Measurements from ENCODE around the gene PLA2G6.
"Not testable (repeated sequence)": the region's sequence is repeated elsewhere in the genome, so short reads cannot be mapped to it uniquely, and the experiment has no call there.

- not testable (repeated sequence) for TF ChIP-seq ZNF610 (tag by site-specific recombination; IDR thresholded peaks at IDR 0.05; ENCODE audit: borderline replicate concordance); CTCF (tag by site-specific recombination; IDR thresholded peaks at IDR 0.05); TCF7L2 (IDR thresholded peaks at IDR 0.05; ENCODE audit: borderline replicate concordance, low read depth, low read length); PRDM4 (tag by site-specific recombination; IDR thresholded peaks at IDR 0.05); MZF1 (tag by site-specific recombination; IDR thresholded peaks at IDR 0.05; ENCODE audit: borderline replicate concordance); ZBTB26 (tag by site-specific recombination; optimal IDR thresholded peaks at IDR 0.05); TRIM28 (IDR thresholded peaks at IDR 0.05; ENCODE audit: borderline replicate concordance, low read length); ZNF280C (tag by site-specific recombination; IDR thresholded peaks at IDR 0.05)
- TF ChIP-seq, protein P1, sequence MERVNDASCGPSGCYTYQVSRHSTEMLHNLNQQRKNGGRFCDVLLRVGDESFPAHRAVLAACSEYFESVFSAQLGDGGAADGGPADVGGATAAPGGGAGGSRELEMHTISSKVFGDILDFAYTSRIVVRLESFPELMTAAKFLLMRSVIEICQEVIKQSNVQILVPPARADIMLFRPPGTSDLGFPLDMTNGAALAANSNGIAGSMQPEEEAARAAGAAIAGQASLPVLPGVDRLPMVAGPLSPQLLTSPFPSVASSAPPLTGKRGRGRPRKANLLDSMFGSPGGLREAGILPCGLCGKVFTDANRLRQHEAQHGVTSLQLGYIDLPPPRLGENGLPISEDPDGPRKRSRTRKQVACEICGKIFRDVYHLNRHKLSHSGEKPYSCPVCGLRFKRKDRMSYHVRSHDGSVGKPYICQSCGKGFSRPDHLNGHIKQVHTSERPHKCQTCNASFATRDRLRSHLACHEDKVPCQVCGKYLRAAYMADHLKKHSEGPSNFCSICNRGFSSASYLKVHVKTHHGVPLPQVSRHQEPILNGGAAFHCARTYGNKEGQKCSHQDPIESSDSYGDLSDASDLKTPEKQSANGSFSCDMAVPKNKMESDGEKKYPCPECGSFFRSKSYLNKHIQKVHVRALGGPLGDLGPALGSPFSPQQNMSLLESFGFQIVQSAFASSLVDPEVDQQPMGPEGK (tag by site-specific recombination; IDR thresholded peaks at IDR 0.05) = not testable (repeated sequence)
- TF ChIP-seq, protein P2, sequence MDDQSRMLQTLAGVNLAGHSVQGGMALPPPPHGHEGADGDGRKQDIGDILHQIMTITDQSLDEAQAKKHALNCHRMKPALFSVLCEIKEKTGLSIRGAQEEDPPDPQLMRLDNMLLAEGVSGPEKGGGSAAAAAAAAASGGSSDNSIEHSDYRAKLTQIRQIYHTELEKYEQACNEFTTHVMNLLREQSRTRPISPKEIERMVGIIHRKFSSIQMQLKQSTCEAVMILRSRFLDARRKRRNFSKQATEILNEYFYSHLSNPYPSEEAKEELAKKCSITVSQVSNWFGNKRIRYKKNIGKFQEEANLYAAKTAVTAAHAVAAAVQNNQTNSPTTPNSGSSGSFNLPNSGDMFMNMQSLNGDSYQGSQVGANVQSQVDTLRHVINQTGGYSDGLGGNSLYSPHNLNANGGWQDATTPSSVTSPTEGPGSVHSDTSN (CRISPR knock-in tag; IDR thresholded peaks at IDR 0.05) = not testable (repeated sequence)
- TF ChIP-seq, protein P3, sequence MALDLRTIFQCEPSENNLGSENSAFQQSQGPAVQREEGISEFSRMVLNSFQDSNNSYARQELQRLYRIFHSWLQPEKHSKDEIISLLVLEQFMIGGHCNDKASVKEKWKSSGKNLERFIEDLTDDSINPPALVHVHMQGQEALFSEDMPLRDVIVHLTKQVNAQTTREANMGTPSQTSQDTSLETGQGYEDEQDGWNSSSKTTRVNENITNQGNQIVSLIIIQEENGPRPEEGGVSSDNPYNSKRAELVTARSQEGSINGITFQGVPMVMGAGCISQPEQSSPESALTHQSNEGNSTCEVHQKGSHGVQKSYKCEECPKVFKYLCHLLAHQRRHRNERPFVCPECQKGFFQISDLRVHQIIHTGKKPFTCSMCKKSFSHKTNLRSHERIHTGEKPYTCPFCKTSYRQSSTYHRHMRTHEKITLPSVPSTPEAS (tag by site-specific recombination; IDR thresholded peaks at IDR 0.05) = not testable (repeated sequence)
Observed at GRCh38 chr22:38118747-38119146, 62.9 kb downstream of the PLA2G6 start.
